CD14-positive monocyte (primary cell): ENCODE measurements around the gene MPP7. TPM values are rescaled to one million over a fixed set of nuclear protein-coding genes. Genes with fewer than 3 reads are reported as not detected.

ENCODE experiments used
- DNase-seq, 3 donors: peaks; one replicate each; pipeline ENCODE4 v3.0.0-alpha.2; 2011 to 2022
- H2AFZ ChIP-seq: 2 replicates; pipeline ENCODE4 v1.6.0; 2012; ENCODE audit warnings: mild to moderate bottlenecking, low read depth, low read length, inconsistent platforms; ENCODE audit not compliant: insufficient read depth, poor library complexity, severe bottlenecking
- H3K27ac ChIP-seq, 2 donors: 1 replicate in 1 of 2; 2 replicates in 1 of 2; pipeline ENCODE4 v1.5.1; 2012 to 2013; ENCODE audit warnings: low read length in 2 of 2, control low read depth in 1 of 2, inconsistent platforms in 1 of 2, low read depth in 1 of 2, mild to moderate bottlenecking in 1 of 2
- H3K27me3 ChIP-seq, 2 donors: one replicate each; pipeline versions ENCODE4 v1.6.0 to v1.6.1; 2011 to 2013; ENCODE audit warnings: low read length in 2 of 2; ENCODE audit not compliant: control insufficient read depth in 2 of 2, insufficient read depth in 2 of 2
- H3K36me3 ChIP-seq, 2 donors: replicated peaks in 1 of 2; 1 replicate in 1 of 2; 2 replicates in 1 of 2; pipeline versions ENCODE4 v1.5.1 to v1.6.1; 2012 to 2013; ENCODE audit warnings: low read length in 2 of 2, control low read depth in 1 of 2, inconsistent platforms in 1 of 2, mild to moderate bottlenecking in 1 of 2; ENCODE audit not compliant: insufficient read depth in 2 of 2, control insufficient read depth in 1 of 2
- H3K4me1 ChIP-seq, 2 donors: 1 replicate in 1 of 2; 2 replicates in 1 of 2; pipeline versions ENCODE4 v1.5.1 to v1.6.1; 2012 to 2013; ENCODE audit warnings: low read length in 2 of 2, control low read depth in 1 of 2, inconsistent platforms in 1 of 2, mild to moderate bottlenecking in 1 of 2, moderate library complexity in 1 of 2; ENCODE audit not compliant: insufficient read depth in 2 of 2, control insufficient read depth in 1 of 2
- H3K4me2 ChIP-seq: replicated peaks from 2 replicates; pipeline ENCODE3; 2012; ENCODE audit warnings: low read length, moderate library complexity, mild to moderate bottlenecking; ENCODE audit not compliant: poor library complexity, severe bottlenecking; ENCODE audit errors: extremely low read depth
- H3K4me3 ChIP-seq, 3 experiments: fragments of 200-600 bp in 1 of 3; sonication (generic) in 1 of 3; replicated peaks in 1 of 3; 1 replicate in 2 of 3; 2 replicates in 1 of 3; pipeline ENCODE4 v1.5.1; 2011 to 2013; ENCODE audit warnings: low read length in 3 of 3, mild to moderate bottlenecking in 3 of 3, control low read depth in 2 of 3, low read depth in 2 of 3, inconsistent platforms in 1 of 3, moderate library complexity in 1 of 3
- H3K79me2 ChIP-seq: 2 replicates; pipeline ENCODE4 v1.6.0; 2012; ENCODE audit warnings: mild to moderate bottlenecking, control low read depth, inconsistent platforms, low read length, moderate library complexity; ENCODE audit not compliant: insufficient read depth
- H3K9ac ChIP-seq: 2 replicates; pipeline ENCODE4 v1.6.0; 2017; ENCODE audit warnings: low read length, mild to moderate bottlenecking; ENCODE audit not compliant: insufficient read depth, poor library complexity, severe bottlenecking
- H3K9me3 ChIP-seq, 2 donors: replicated peaks in 1 of 2; 1 replicate in 1 of 2; 2 replicates in 1 of 2; pipeline versions ENCODE4 v1.5.1 to v1.6.1; 2012 to 2013; ENCODE audit warnings: low read length in 2 of 2, control low read depth in 1 of 2; ENCODE audit not compliant: control insufficient read depth in 1 of 2, insufficient read depth in 1 of 2
- H4K20me1 ChIP-seq: 2 replicates; pipeline ENCODE4 v1.6.0; 2012; ENCODE audit warnings: mild to moderate bottlenecking, low read length, control low read depth, moderate library complexity; ENCODE audit not compliant: insufficient read depth
- H3K27ac Mint-ChIP-seq, 7 donors: one replicate each; pipeline ENCODE4 v1.8.0; 2020; ENCODE audit warnings: mild to moderate bottlenecking in 7 of 7, mixed read lengths in 7 of 7, moderate library complexity in 6 of 7, inconsistent platforms in 2 of 7
- H3K27me3 Mint-ChIP-seq, 3 donors: one replicate each; pipeline ENCODE4 v1.8.0; 2021 to 2022; ENCODE audit warnings: low read depth in 3 of 3, mild to moderate bottlenecking in 3 of 3, mixed read lengths in 3 of 3, moderate library complexity in 3 of 3, inconsistent platforms in 1 of 3
- H3K36me3 Mint-ChIP-seq, 2 donors: one replicate each; pipeline ENCODE4 v1.8.0; 2020; ENCODE audit warnings: mixed read lengths in 2 of 2, inconsistent platforms in 1 of 2, mild to moderate bottlenecking in 1 of 2
- H3K4me1 Mint-ChIP-seq: one replicate; pipeline ENCODE4 v1.8.0; 2020; ENCODE audit warnings: mild to moderate bottlenecking, mixed read lengths
- H3K4me3 Mint-ChIP-seq, 2 donors: one replicate each; pipeline ENCODE4 v1.8.0; 2020; ENCODE audit warnings: mild to moderate bottlenecking in 2 of 2, mixed read lengths in 2 of 2, moderate library complexity in 1 of 2
- H3K9me3 Mint-ChIP-seq, 7 donors: one replicate each; pipeline ENCODE4 v1.8.0; 2020 to 2022; ENCODE audit warnings: mixed read lengths in 7 of 7, mild to moderate bottlenecking in 6 of 7, moderate library complexity in 6 of 7, inconsistent platforms in 2 of 7
- WGBS: methylation state at CpG from one replicate; pipeline ENCODE4 v1.1.5; 2013; ENCODE audit warnings: missing lambda C conversion rate; ENCODE audit not compliant: insufficient coverage; 5-methylcytosine and 5-hydroxymethylcytosine counted together
- intact Hi-C, 2 donors: fragments of 100-400 bp; cut with micrococcal nuclease; formaldehyde crosslinking; loops; one replicate each; pipeline versions ENCODE4 v1.15.0 to v1.15.1; 2023
- polyA plus RNA-seq, 3 donors: library from polyadenylated mRNA; depleted of rRNA in 1 of 3; unstranded in 2 of 3; stranded (reverse) in 1 of 3; fragments of 300-500 nt in 2 of 3; fragments of >200 nt in 1 of 3; fragmentation: Illumina TruSeq in 2 of 3; gene quantifications; 1 replicate in 2 of 3; 2 replicates in 1 of 3; pipeline ENCODE4 v1.2.3, GENCODE V29; 2012 to 2021
- TF ChIP-seq, protein P1 (sequence below): fragments of 200-600 bp; IDR thresholded peaks from one replicate; pipeline ENCODE4 v1.8.0; 2022; ENCODE audit warnings: antibody characterized with exemption, mild to moderate bottlenecking

The MPP7 gene
- polyA plus RNA-seq, 3 donors, result 17.3 to 48.3 (median 33.6) TPM

DNA sequence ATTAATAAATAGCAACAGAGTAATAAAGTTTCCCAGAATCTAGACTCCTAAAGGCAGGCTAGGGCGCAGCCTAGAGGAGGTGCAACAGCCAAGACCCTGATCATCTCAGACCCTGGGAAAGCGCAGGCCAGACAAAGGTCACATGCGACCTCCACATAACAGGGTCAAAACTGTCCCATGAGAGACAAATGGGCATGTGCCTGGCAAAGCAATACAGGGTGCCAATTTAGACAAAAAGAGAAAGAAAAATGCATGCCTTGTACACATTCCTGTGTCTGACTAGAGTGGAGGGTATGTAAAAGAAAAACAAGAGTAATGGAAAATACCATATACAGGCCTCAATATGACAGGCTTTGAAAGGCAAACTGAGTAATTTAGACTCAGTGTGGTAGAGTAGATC is 22.2 kb downstream of the MPP7 start:
- H3K4me2 ChIP-seq, result no peak overlapping the region
- 100% methylated on average over 3 of the region's 3 CpGs for WGBS
- Mint-ChIP-seq H3K36me3 (peaks cover 8 to 27% of the 10 kb centered on the region in 2 donors), H3K27me3 (peaks cover 0 to 2% (median 0%) of the 10 kb centered on the region in 3 donors), H3K4me3 (no peak overlapping the region), H3K4me1 (peaks cover 33% of the 10 kb centered on the region), H3K27ac (peak overlapping the region in 3 of 7 donors; percentile 21 to 51 (median 46)), H3K9me3 (peaks cover 0 to under 1% (median 0%) of the 10 kb centered on the region in 7 donors)
- peaks cover 9 to 11% of the 10 kb centered on the region in 2 donors for H3K4me1 ChIP-seq
- no peak for DNase-seq
- intact Hi-C loops, result no loop called here
- H4K20me1 ChIP-seq, result peaks cover 93% of the 10 kb centered on the region
- TF ChIP-seq, protein P1, sequence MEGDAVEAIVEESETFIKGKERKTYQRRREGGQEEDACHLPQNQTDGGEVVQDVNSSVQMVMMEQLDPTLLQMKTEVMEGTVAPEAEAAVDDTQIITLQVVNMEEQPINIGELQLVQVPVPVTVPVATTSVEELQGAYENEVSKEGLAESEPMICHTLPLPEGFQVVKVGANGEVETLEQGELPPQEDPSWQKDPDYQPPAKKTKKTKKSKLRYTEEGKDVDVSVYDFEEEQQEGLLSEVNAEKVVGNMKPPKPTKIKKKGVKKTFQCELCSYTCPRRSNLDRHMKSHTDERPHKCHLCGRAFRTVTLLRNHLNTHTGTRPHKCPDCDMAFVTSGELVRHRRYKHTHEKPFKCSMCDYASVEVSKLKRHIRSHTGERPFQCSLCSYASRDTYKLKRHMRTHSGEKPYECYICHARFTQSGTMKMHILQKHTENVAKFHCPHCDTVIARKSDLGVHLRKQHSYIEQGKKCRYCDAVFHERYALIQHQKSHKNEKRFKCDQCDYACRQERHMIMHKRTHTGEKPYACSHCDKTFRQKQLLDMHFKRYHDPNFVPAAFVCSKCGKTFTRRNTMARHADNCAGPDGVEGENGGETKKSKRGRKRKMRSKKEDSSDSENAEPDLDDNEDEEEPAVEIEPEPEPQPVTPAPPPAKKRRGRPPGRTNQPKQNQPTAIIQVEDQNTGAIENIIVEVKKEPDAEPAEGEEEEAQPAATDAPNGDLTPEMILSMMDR, result no peak
- peaks cover 91% of the 10 kb centered on the region for H3K79me2 ChIP-seq
- H3K9me3 ChIP-seq, result no peaks in the 10 kb centered on the region
- H3K27me3 ChIP-seq, result no peaks in the 10 kb centered on the region
- H3K9ac ChIP-seq, result no peak overlapping the region
- no peak overlapping the region for H2AFZ ChIP-seq
- H3K27ac ChIP-seq, result no peak overlapping the region
- peaks cover 0 to 5% of the 10 kb centered on the region in 2 donors for H3K36me3 ChIP-seq
- H3K4me3 ChIP-seq, result no peak overlapping the region

DNA sequence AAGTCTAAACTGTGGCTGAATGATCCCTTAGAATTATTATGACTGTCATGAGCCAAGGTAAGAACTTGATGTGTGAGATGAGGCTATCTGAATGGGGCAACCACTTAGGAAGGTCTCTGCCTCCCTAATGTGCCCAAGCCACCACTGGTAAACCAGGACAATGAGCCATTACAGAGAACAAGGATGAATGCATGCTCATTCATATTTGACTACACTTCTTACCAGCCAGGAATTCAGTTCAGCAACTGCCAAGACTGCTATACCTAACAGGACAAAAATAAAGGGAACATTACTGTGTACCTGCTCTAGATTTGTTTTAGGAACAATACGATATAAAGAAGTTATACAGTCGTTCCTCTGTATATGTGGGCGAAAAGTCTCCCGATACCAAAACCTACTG is 23.0 kb downstream of the MPP7 start:
- TF ChIP-seq, protein P1, result no peak
- H3K27me3 Mint-ChIP-seq, result peaks cover 0 to 2% (median 0%) of the 10 kb centered on the region in 3 donors
- intact Hi-C loops, result no loop called here
- Histone ChIP-seq H3K27ac (no peak overlapping the region), H4K20me1 (peaks cover 93% of the 10 kb centered on the region), H2AFZ (no peak overlapping the region), H3K4me1 (peaks cover 9 to 11% of the 10 kb centered on the region in 2 donors), H3K4me3 (no peak overlapping the region), H3K79me2 (peaks cover 91% of the 10 kb centered on the region), H3K4me2 (no peak overlapping the region), H3K36me3 (peaks cover 0 to 5% of the 10 kb centered on the region in 2 donors), H3K9me3 (no peaks in the 10 kb centered on the region), H3K27me3 (no peaks in the 10 kb centered on the region), H3K9ac (no peak overlapping the region)
- H3K27ac Mint-ChIP-seq, result peak overlapping the region in 2 of 7 donors; percentile 18 to 47
- H3K36me3 Mint-ChIP-seq, result peaks cover 7 to 27% of the 10 kb centered on the region in 2 donors
- H3K9me3 Mint-ChIP-seq, result peaks cover 0 to 2% (median 0%) of the 10 kb centered on the region in 7 donors
- no CpG with 5 or more reads among the region's 4 CpGs for WGBS
- peaks cover 38% of the 10 kb centered on the region for H3K4me1 Mint-ChIP-seq
- H3K4me3 Mint-ChIP-seq, result no peak overlapping the region
- DNase-seq, result no peak
